NT2/D1 (cell line): Measurements from ENCODE around the gene POGZ.

Source experiments
- SUZ12 ChIP-seq: IDR thresholded peaks from 2 replicates; pipeline ENCODE4 v1.6.1; 2011; ENCODE audit not compliant: insufficient read length, insufficient read depth; ENCODE audit errors: extremely low read depth
- YY1 ChIP-seq: IDR thresholded peaks from 2 replicates; pipeline ENCODE4 v1.6.1; 2011; ENCODE audit not compliant: insufficient read length, insufficient read depth
- ZNF274 ChIP-seq: IDR thresholded peaks from 2 replicates; pipeline ENCODE4 v1.6.1; 2011; ENCODE audit warnings: mild to moderate bottlenecking, low read depth, low read length

GRCh38 chr1:151504759-151505158, 45.5 kb upstream of the POGZ start:
- no peak for TF ChIP-seq YY1
- TF ChIP-seq ZNF274, result no peak
- TF ChIP-seq SUZ12, result no peak
